ENCODE measurements around the gene TIAM2.
"Not testable (repeated sequence)": the region's sequence is repeated elsewhere in the genome, so short reads cannot be mapped to it uniquely, and the experiment has no call there.

TIAM2 gene

DNA sequence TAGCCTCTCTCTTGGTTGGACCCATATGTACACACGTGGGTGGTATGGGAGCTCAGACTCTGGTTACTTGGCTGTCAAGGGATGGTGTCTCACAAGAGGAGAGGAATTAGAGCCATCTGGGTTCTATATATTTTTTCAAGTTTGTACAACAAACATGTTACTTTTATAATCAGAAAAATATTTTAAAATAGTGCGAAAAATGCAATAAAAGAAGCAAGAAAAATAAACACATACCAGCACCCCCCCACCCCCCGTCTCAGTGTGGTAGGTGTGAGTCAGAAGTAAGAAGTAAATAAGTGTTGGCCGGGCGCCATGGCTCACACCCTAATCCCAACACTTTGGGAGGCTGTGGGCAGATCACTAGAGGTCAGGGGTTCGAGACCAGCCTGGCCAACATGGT lies 2.1 kb upstream of the TIAM2 start:
- no peak for DNase-seq

DNA sequence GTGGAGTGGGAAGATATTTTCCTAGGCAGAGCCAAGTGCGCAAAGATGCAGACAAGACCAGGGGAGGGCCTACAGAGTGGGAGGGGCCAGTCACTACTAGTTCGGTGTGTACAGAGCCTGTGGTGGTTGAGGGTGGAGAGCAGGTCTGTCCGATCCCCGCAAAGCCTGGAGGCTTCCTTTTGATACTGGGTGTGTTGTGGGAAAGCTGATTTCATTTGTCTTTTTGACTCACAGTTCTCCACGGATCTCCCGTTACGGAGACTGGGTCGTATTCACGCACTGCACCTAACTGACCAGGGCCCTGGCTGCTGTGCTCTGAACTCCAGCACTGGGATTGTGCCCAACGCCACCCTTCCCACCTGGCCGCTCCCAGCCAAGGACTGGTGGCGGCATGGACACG lies 1.4 kb upstream of the TIAM2 start:
- no peak for DNase-seq

DNA sequence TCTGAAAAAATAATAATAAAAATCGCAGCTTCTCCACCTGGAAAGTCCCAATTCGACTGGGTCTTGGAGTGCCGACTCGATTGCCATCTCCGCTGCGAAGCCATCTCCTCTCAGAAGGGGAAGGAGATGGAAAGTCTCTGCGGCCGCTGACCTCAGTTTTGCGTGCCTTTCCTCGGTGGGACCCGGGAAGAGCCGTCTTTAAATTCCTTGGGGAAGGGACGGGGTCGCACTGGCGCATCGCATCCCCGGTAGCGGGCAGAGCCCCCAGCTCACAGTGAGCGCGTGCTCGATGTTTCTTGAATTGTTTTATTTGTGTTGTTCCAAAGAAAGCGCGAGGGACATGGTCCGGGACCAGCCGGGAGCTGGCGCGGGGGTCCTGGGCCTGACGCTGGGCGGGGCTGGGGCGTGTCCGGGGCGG lies 270 bp upstream of the TIAM2 start:
- DNase-seq: no peak

DNA sequence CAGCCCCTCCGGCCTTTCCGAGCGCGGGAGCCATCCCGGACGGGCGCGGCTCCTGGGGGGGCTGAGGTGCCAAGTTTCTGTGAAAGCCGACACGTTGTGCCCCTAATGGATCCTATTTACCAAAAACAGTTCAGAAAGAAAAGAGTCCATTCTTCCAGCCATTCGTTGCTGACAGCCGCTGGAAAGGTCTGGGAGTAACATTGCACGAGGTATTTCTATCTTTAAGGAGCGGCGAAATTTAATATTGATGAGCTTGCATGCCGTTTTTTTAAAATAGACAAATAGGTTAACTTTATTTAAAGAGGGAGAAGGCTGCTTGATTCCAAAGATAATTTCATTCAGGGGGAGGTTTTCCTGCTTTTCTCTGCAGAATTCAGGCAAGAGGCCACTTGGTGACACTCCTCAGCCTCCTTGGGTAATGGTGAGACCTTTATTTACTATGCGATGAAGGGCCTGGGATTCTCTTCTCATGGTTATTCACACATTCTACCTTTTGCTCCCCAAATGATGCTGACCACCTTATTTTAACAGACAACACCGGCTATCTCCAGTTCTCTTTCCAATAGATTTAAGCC lies 988 bp downstream of the TIAM2 start:
- DNase-seq: no peak

DNA sequence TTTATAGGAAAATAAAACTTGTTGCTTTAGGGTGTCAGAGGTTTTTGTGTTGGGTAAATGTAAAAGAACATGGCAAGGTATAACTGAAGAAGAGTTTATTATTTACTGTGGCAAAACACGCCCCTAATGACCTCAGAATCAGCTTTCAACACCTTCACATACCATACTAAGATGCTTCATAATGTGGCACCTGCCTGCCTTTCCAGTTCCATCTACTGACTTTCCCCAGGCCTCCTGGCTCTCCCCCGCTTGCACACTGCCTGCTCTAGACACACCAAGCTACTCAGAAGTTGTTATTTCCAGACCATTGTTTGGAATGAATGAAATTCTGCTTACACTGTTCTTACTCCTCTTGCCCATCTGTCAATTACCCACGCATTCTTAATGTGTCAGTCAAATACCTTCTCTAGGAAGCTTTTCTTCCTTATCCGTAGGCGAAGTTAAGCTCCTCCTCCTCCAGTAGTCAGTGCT lies 1.8 kb downstream of the TIAM2 start:
- no peak for DNase-seq

DNA sequence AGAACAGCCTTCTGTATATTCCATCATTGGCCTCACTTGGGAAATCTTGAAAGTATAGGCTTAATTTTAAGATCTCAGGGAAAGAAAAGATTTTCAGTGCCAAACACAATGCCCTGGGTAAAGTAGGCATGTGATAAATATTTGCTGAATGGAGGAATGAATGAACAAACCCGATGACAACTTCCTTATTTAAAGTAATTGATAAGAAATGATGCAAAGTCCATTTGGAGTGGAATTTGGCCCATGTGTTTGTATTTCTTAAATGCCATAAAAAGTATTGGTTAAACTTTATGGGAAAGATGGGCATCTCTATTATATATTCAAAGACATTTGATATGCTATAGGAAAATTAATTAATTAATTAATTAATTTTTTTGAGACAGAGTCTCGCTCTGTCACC lies 3.7 kb downstream of the TIAM2 start:
- DNase-seq: no peak

DNA sequence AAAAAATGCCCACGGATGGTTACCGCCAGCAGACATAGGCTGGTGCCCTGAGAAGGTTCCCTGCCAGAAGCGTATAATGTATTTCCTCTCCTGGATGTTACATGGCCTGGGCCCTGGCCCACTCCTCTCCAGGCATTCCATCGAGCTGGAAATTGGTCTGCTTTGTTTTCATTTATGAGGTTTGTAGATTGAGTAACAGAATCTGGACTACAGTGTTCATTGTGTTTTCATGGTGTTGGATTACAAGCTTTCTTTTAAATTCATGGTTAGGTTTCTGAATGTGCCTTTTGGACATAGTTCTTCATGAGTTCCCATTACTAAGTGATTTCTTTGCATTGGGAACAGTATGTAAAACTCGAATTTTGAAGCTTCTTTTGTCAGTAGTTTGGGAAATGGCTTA lies 6.4 kb downstream of the TIAM2 start:
- no peak for DNase-seq

DNA sequence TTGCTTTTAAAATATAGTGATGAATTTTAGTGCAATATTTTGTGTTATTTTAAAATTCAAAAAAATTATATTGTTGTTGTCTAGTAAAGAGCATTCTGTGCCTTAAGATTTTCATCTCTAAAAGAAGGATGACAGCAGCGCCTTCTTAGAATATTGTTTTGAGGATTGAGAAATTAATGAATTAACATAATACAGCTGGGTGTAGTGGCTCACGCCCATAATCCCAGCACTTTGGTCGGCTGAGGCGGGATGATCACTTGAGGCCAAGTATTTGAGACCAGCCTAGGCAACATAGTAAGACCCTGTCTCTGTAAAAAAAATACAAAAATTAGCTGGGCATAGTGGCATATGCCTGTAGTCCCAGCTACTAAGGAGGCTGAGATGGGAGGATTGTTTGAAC lies 6.8 kb downstream of the TIAM2 start:
- DNase-seq: no peak

DNA sequence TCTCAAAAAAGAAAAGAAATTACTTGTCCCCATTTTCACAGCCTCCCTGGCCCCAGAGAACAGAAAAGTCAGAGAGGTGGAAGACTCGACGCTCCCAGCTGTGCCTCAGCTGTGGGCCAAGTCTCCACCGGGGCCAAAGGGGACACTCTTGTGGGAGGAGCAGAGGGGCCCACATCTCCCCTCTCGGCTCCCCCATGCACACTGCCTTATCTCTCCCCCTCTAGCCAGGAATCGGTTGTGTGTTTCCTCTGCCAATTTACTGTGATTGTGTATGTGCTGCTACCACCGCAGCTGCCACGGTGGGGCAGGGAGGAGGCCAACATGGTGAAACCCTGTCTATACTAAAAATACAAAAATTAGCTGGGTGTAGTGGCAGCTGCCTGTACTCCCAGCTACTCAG lies 8.4 kb downstream of the TIAM2 start:
- no peak for DNase-seq

DNA sequence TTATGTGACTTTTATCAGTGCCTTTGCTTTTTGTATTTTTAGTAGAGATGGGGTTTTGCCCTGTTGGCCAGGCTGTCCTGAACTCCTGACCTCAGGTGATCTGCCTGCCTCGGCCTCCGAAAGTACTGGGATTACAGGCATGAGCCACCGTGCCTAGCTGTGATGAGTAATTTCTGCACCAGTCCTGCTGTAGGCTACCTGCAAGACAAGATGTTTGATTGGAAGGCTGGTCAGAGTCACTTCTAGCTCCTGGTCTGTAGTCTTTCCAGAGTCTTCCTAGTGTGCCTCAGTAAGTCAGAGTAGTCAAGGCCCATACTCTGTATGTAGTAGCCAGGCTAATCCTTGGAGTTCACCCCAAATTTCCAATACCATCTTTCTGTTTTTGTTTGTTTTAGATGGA lies 8.9 kb downstream of the TIAM2 start:
- no peak for DNase-seq

DNA sequence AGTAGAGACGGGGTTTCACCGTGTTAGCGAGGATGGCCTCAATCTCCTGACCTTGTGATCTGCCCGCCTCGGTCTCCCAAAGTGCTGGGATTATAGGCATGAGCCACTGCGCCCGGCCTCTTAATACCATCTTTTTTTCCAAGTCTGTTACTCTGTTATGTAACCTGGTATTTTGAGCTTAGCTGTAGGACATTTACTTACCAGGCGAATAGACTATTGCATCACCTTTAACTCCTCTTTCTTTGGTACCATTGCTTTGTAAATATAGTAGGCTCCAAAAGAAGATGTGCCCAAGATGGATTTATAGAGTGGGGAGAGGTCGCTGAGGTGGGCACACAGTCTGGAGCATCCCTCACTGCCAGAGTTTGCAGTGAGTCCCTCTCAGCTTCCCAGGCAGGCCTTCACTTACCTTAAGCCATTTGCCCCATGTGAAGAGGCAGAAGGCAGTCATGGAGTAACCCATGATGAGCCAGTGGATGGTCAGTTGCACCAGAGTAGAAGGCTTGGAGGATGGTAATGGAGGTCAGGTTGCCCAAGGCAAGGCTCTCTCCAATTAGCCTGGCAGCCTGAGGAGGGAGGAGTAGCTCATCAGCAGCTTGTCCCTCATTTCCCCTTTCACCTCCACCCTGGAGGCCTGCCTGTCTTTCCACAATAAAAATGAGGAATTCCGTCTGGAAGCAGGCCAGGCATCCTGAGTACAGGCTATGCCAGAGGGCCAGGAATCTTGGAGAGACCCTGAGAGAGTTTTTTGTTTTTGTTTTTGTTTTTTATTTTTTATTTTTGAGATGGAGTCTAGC lies 9.7 kb downstream of the TIAM2 start:
- no peak for DNase-seq

DNA sequence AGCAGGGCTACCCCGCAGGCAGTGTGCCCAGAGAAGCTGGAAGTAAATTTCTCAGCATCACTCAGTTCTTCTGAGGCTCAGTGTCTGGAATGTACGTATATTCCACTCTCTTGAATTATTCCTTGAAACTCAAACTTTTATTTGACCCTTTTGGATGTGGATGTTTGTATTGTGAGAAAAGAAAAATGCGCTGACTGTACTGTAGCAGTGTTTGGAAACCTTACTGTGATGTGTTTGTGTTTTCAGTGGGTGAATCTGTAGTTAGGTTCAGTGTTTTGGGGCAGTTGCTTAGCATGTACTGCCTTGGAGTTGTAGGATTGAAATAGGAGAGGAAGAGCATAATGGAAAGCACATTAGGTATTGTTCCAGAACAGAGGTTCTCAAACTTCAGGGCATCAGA lies 13.5 kb downstream of the TIAM2 start:
- no peak for DNase-seq

DNA sequence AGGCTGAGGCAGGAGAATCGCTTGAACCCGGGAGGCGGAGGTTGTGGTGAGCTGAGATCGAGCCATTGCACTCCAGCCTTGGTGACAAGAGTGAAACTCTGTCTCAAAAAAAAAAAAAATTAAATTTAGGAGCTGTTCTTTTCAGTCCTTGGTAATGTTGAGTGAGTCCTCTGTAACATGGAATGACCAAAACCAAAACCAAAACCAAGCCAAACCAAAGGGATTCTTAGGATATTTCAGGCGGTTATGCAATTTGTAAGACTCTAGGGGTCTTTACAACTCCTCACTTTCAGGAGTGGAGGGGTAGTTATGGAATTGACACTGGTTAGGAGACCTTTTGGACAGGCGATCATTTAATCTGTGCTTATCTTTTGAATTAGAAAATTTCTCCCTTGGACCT lies 15.8 kb downstream of the TIAM2 start:
- DNase-seq: no peak

DNA sequence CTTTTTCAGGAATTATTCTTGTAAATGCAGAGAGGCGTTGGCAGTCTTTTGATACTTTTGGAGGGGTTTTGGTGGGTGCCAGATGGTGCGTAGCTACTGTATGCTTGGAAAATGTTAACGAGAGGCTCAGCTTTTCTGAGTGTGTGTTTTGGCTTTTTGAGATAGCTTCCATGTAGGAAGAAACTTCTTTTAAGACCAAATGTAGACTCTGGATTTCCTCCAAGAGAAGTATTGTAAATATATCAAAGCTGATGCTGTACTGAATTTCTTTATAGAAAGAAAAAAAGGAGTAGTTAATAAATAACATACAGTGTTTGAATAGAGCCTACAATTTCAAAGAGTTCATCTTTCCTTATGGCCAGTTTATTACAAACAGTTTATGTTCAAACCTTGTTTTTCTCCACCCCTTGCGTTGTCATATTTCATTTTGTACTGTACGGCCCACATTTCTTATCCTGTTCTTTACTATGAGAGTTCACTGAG lies 16.7 kb downstream of the TIAM2 start:
- DNase-seq: peak; percentile 62 to 76

DNA sequence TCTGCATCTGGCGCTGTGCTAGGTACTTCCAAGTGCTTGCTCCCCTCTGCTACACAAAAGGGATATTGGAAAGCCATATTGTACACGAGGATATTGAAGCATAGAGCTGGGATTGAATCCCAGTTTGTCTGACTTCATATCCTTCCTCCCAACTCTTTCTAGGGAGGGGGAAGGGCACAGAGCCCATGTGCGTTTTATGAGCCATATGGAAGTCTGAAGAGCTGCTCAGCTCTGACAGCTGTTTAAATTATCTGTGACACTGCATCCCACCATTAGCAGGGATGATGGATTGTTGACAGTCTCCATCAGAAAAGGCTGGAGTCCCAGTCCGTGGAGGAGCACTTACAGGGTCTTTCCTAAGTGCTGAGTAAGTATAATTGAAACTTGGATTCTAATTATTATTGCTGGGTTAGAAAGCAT lies 18.4 kb downstream of the TIAM2 start:
- DNase-seq: peak; percentile 57 to 87

DNA sequence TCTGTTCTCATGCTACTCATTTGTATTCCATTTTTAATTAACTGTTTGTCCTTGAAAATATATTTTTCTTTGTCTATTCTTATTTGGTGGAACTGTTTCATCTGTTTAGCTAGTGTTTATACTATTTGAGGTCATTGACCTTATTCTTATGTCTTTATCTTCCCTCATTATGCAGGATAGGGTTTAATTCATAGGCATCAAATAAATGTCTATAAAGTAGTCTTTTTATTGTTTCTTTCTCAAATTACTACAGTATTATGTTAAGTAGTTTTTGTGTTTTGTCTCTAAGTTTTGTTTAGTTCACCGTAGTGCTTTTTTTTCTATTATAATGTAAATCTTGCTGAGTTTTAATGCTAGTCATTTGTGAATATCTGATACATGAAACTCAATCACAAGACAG lies 19.0 kb downstream of the TIAM2 start:
- no peak for DNase-seq

DNA sequence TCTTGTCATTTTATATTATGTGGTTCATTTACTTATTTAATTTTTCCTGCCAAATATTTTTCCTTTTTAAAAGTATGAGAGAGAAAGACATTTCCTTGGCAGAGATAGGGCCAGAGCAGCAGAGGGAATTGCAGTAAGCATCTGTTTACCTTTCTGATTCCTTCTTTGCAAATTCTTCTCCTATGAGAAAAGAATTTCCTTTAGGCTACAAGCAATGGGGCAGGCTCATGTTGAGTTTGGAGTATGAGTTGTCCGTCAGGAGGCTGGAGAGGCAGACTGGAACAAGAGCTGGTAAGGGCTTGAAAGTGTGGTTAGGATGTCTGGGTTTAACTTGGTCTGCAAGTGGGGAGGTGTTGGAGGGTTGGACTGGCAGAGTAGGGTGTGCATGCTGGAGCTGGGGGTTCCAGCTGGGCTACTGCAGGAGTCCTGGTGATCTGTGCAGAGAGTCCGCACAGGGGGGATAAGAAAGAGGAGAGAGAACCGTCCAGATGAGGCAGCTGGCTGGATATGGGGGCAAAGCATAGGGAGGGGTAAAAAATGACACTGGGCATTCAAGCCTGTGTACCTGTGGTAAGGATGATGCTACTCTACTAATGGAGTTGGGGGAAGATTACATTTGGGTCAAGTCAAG lies 19.7 kb downstream of the TIAM2 start:
- DNase-seq: no peak

DNA sequence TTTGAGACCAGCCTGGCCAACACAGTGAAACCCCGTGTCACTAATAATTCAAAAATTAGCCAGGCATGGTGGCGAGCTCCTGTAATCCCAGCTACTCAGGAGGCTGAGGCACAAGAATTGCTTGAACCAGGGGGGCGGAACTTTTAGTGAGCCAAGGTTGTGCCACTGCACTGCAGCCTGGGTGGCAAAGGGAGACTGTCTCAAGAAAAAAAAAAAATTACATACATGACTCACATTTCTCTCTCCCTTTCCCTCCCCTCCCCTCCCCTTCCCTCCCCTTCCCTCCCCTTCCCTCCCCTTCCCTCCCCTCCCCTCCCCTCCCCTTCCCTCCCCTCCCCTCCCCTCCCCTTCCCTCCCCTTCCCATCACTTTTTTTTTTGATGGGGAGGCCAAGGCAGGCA lies 23.3 kb downstream of the TIAM2 start:
- DNase-seq: not testable (repeated sequence)

DNA sequence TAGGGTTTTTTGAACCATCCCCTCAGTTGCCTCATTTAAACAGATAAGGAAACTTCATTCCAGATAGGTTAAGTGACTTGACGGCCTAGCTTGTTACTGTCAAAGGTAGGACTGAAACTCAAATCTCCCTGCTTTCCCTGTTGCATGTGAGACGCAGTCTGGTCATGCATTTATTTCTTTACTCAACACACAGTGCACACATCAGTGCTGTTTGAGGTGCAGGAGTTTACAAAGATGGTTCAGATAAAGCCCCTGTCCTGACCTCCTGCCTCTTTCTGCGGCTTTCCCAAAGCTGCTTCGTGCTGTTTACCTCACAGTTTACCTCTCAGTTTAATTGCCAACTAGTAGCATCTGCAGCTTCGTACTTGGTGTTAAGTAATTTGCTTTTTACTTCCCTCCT lies 26.6 kb downstream of the TIAM2 start:
- DNase-seq: no peak

DNA sequence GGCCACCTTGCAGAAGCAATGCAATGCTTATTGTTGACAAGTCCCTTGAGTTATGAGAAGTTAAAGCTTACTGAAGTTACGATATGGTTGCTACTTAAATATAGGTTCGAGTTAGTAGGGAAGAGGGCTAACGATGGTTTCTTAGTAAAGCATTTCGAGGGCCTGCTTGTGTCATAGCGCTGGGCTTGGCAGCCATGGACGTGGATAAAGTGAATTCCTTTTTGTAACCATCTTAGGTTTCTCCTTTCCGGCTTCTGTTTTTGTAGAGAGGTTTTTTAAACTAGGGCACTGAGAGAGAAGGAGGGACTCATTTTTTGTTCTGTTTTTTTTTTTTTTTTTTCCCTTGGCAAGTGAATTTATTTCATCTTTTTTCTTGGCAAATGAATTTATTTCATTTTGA lies 27.6 kb downstream of the TIAM2 start:
- DNase-seq: no peak

DNA sequence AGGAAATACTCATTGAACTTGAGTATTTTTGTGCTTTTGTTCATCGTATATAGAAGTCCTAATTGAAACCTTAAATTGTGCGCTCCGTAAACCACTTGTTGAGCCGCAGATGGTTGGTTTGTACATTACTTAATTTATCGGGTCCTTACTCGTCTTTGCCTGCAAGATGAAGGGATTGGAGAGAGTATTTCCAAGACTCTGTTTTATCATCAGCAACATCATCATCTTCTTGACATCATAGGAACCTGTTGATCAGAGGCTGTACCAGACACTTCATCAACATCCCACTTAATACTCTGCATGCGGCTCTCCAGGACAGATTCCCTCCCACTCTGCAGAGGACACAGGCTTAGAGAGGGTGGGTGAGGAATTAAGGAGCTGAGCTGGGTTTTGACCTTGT lies 28.6 kb downstream of the TIAM2 start:
- DNase-seq: no peak

DNA sequence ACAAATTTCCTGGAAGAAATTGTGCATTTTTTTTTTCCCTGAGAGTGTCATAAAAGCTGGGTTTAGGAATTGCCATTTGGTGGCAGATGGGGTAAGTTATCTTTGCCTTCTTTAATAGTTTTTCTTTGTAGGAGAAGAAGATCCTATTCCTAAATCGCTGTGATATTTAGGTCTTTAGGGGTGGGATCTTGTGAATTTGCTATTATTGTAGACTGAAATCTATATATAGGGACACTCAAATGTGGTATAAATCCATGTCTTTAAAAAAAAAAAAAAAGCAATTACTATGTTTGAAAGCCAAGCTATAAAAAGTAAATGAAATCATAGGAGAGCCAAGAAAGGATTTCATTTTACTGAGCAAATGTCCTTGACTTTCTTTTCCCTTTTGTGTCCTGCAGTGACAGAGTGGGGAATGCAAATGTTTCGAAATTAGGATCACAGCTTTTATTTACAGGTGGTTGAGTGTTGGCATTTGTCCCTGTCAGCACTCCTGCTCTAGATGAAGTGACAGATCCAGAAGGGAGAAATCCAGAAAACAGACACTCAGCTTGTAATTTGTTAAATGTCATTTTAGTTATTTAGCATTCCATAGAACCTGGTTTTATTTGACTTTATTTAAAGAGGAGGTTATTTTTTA lies 29.4 kb downstream of the TIAM2 start:
- no peak for DNase-seq

DNA sequence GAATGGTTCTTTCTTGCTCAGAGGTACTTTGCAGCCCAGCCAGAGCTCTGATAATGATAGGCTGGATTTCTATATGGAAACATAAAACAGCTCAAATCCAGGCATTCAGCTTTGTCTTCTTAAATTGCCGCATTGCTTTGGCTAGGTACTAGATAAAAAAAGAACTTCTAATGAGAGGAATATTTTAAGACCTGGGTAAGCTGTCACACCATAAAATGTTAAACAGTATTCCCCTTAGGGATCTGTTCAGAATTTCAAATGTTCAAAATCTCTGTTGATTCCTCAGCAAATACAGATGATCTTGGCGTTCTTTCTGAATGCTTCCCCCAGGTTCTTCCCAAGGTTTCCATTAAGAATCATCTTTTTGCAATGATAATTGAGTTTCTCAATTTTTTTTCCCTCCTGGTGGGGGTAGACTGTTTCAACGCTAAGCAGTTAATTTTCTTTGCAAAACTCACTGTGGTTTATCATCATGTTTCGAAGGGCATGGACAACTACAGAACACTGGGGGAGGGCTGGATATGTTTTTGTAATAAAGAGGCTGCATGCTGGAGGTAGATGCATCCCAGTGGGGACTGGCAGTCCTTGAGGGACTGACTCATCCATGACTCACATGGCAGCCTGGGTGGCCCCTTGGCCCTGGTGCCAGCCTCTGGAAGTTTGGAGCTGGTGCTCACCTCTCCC lies 31.0 kb downstream of the TIAM2 start:
- DNase-seq: peak in 1 of 2 experiments; percentile 46

Data from NCI-H446 (cell line).